HG03565 (cell line): ENCODE data around the gene TTC36.
"Not testable (repeated sequence)": the region's sequence is repeated elsewhere in the genome, so short reads cannot be mapped to it uniquely, and the experiment has no call there.

Experiments used
- ATAC-seq: cut with Tn5 transposase; IDR thresholded peaks from one replicate; pipeline ENCODE4 v1.9.1; 2021; ENCODE audit warnings: mild to moderate bottlenecking, moderate library complexity; ENCODE audit not compliant: unreplicated experiment

TTC36 gene

GRCh38 chr11:118527109-118527508 is at the start of gene TTC36:
Gene TTC36 (plus strand): TSS chr11:118527474. CDS start chr11:118527495, 21 bp downstream.
- ATAC-seq = no peak

- not testable (repeated sequence) for ATAC-seq
Observed at GRCh38 chr11:118481238-118481637, 46.0 kb upstream of the TTC36 start.

GRCh38 chr11:118484405-118484804 is 42.9 kb upstream of the TTC36 start:
- no peak for ATAC-seq

- no peak for ATAC-seq
Observed at GRCh38 chr11:118485273-118485672, 42.0 kb upstream of the TTC36 start.

- ATAC-seq = no peak
Observed at GRCh38 chr11:118488480-118489109, 38.7 kb upstream of the TTC36 start.

- no peak for ATAC-seq
Observed at GRCh38 chr11:118491041-118491440, 36.2 kb upstream of the TTC36 start.

GRCh38 chr11:118497831-118498230 is 29.4 kb upstream of the TTC36 start:
- ATAC-seq = no peak

- no peak for ATAC-seq
Observed at GRCh38 chr11:118503216-118503615, 24.1 kb upstream of the TTC36 start.

GRCh38 chr11:118511601-118512000 is 15.7 kb upstream of the TTC36 start:
- no peak for ATAC-seq

GRCh38 chr11:118514103-118514502 is 13.2 kb upstream of the TTC36 start:
- no peak for ATAC-seq

- ATAC-seq = no peak
Observed at GRCh38 chr11:118519549-118519948, 7.7 kb upstream of the TTC36 start.

GRCh38 chr11:118521892-118522311 is 5.4 kb upstream of the TTC36 start:
- no peak for ATAC-seq

- no peak for ATAC-seq
Observed at GRCh38 chr11:118522571-118523072, 4.7 kb upstream of the TTC36 start.

- ATAC-seq = no peak
Observed at GRCh38 chr11:118524356-118524755, 2.9 kb upstream of the TTC36 start.

- no peak for ATAC-seq
Observed at GRCh38 chr11:118524757-118525470, 2.4 kb upstream of the TTC36 start.

- no peak for ATAC-seq
Observed at GRCh38 chr11:118526688-118527087, 586 bp upstream of the TTC36 start.

GRCh38 chr11:118528511-118528910 is 1.2 kb downstream of the TTC36 start:
- no peak for ATAC-seq

- no peak for ATAC-seq
Observed at GRCh38 chr11:118529584-118530175, 2.4 kb downstream of the TTC36 start.

- ATAC-seq = no peak
Observed at GRCh38 chr11:118530180-118530682, 3.0 kb downstream of the TTC36 start.

- ATAC-seq = peak; percentile 62
Observed at GRCh38 chr11:118530683-118531596, 3.7 kb downstream of the TTC36 start, which contains the start of gene TMEM25. Gene TMEM25 (plus strand): TSS chr11:118531192. CDS start chr11:118531802, 610 bp downstream.
